ENCODE data around the gene TBC1D4.
"Not testable (repeated sequence)": the region's sequence is repeated elsewhere in the genome, so short reads cannot be mapped to it uniquely, and the experiment has no call there.

The TBC1D4 gene

GRCh38 chr13:75454497-75454896 lies 27.5 kb downstream of the TBC1D4 start:
- no peak for DNase-seq

- DNase-seq: no peak
These were observed 29.4 kb downstream of the TBC1D4 start for GRCh38 chr13:75452564-75452963.

- no peak for DNase-seq
These were observed 34.5 kb downstream of the TBC1D4 start for GRCh38 chr13:75447493-75447892.

GRCh38 chr13:75446874-75447273 lies 35.1 kb downstream of the TBC1D4 start:
- DNase-seq: no peak

- DNase-seq: peak; percentile 9
These were observed 36.1 kb downstream of the TBC1D4 start for GRCh38 chr13:75445717-75446499.

- DNase-seq: no peak
These were observed 38.0 kb downstream of the TBC1D4 start for GRCh38 chr13:75444016-75444415.

GRCh38 chr13:75443356-75443958 lies 38.5 kb downstream of the TBC1D4 start:
- no peak for DNase-seq

- no peak for DNase-seq
These were observed 39.2 kb downstream of the TBC1D4 start for GRCh38 chr13:75442736-75443234.

GRCh38 chr13:75440100-75440499 lies 41.9 kb downstream of the TBC1D4 start:
- DNase-seq: no peak

- DNase-seq: peak; percentile 45
These were observed 44.2 kb downstream of the TBC1D4 start for GRCh38 chr13:75437582-75438318.

- not testable (repeated sequence) for DNase-seq
These were observed 47.8 kb downstream of the TBC1D4 start for GRCh38 chr13:75434126-75434525.

GRCh38 chr13:75432811-75433244 lies 49.1 kb downstream of the TBC1D4 start:
- DNase-seq: no peak

- DNase-seq: peak; percentile 7
These were observed 49.9 kb downstream of the TBC1D4 start for GRCh38 chr13:75432045-75432444.

GRCh38 chr13:75430436-75431209 lies 51.3 kb downstream of the TBC1D4 start:
- DNase-seq: no peak

GRCh38 chr13:75426421-75426820 lies 55.5 kb downstream of the TBC1D4 start:
- DNase-seq: no peak

- DNase-seq: no peak
These were observed 56.6 kb downstream of the TBC1D4 start for GRCh38 chr13:75425216-75426009.

- no peak for DNase-seq
These were observed 58.0 kb downstream of the TBC1D4 start for GRCh38 chr13:75423946-75424345.

GRCh38 chr13:75422028-75422427 lies 59.9 kb downstream of the TBC1D4 start:
- DNase-seq: no peak

- DNase-seq: no peak
These were observed 60.8 kb downstream of the TBC1D4 start for GRCh38 chr13:75421133-75421532.

GRCh38 chr13:75419656-75420055 lies 62.3 kb downstream of the TBC1D4 start:
- DNase-seq: no peak

- no peak for DNase-seq
These were observed 63.0 kb downstream of the TBC1D4 start for GRCh38 chr13:75418997-75419396.

Data from fibroblast of skin of back (primary cell).